MM.1S (cell line): Measurements from ENCODE around the gene MAGI2.

Experiments
- DNase-seq: peaks from one replicate; pipeline ENCODE4 v3.0.0-alpha.2; 2015
- H2AFZ ChIP-seq: fragments of 300-600 bp; sonication (generic); 2 replicates; pipeline ENCODE4 v1.6.0; 2016; ENCODE audit warnings: antibody characterized with exemption, low read length
- H3F3A ChIP-seq: fragments of 300-600 bp; sonication (generic); 2 replicates; pipeline ENCODE4 v1.6.1; 2016; ENCODE audit warnings: mild to moderate bottlenecking, antibody characterized with exemption, low read length, moderate library complexity, mixed read lengths; ENCODE audit not compliant: insufficient read depth
- H3K27ac ChIP-seq: fragments of 300-600 bp; sonication (generic); 2 replicates; pipeline ENCODE4 v1.5.1; 2016; ENCODE audit warnings: mild to moderate bottlenecking, low read length
- H3K27me3 ChIP-seq: fragments of 300-600 bp; sonication (generic); replicated peaks from 2 replicates; pipeline ENCODE4 v1.6.0; 2016; ENCODE audit warnings: low read length; ENCODE audit not compliant: insufficient read depth
- H3K36me3 ChIP-seq: fragments of 300-600 bp; sonication (generic); replicated peaks from 2 replicates; pipeline ENCODE4 v1.6.1; 2016; ENCODE audit warnings: mild to moderate bottlenecking, low read length, mixed read lengths; ENCODE audit not compliant: insufficient read depth
- H3K4me1 ChIP-seq: fragments of 300-600 bp; sonication (generic); 2 replicates; pipeline ENCODE4 v1.6.1; 2016; ENCODE audit warnings: low read length, mixed read lengths
- H3K4me2 ChIP-seq: fragments of 300-600 bp; sonication (generic); 2 replicates; pipeline ENCODE4 v1.6.0; 2016; ENCODE audit warnings: low read depth, low read length
- H3K4me3 ChIP-seq: fragments of 300-600 bp; sonication (generic); 2 replicates; pipeline ENCODE4 v1.5.1; 2016; ENCODE audit warnings: low read length, mixed read lengths
- H3K79me2 ChIP-seq: fragments of 300-600 bp; sonication (generic); 2 replicates; pipeline ENCODE4 v1.6.1; 2016; ENCODE audit warnings: mixed run types, low read length, mixed read lengths
- H3K9ac ChIP-seq: fragments of 300-600 bp; sonication (generic); 2 replicates; pipeline ENCODE4 v1.6.1; 2016; ENCODE audit warnings: low read length, mixed read lengths
- H3K9me2 ChIP-seq: fragments of 300-600 bp; sonication (generic); replicated peaks from 2 replicates; pipeline ENCODE4 v1.6.1; 2016; ENCODE audit warnings: mild to moderate bottlenecking, low read length, mixed read lengths; ENCODE audit not compliant: insufficient read depth
- H3K9me3 ChIP-seq: fragments of 300-600 bp; sonication (generic); replicated peaks from 2 replicates; pipeline ENCODE4 v1.6.1; 2016; ENCODE audit warnings: mild to moderate bottlenecking, low read length, mixed read lengths; ENCODE audit not compliant: insufficient read depth
- H4K20me1 ChIP-seq: fragments of 300-600 bp; sonication (generic); 2 replicates; pipeline ENCODE4 v1.6.1; 2016; ENCODE audit warnings: mild to moderate bottlenecking, low read length, moderate library complexity, mixed read lengths; ENCODE audit not compliant: insufficient read depth
- EZH2 ChIP-seq: fragments of 300-600 bp; sonication (generic); optimal IDR thresholded peaks from 2 replicates; pipeline ENCODE3; 2017; ENCODE audit warnings: low read depth, mild to moderate bottlenecking, antibody characterized with exemption, low read length, mixed read lengths
- EZH2phosphoT487 ChIP-seq: fragments of 300-600 bp; sonication (generic); IDR thresholded peaks from 2 replicates; pipeline ENCODE4 v1.6.1; 2018; ENCODE audit warnings: antibody characterized with exemption, low read length
- TF ChIP-seq, protein P1 (sequence below): fragments of 300-600 bp; sonication (generic); IDR thresholded peaks from 2 replicates; pipeline ENCODE4 v1.5.1; 2016; ENCODE audit warnings: antibody characterized with exemption, low read length, mixed read lengths

MAGI2 gene

DNA sequence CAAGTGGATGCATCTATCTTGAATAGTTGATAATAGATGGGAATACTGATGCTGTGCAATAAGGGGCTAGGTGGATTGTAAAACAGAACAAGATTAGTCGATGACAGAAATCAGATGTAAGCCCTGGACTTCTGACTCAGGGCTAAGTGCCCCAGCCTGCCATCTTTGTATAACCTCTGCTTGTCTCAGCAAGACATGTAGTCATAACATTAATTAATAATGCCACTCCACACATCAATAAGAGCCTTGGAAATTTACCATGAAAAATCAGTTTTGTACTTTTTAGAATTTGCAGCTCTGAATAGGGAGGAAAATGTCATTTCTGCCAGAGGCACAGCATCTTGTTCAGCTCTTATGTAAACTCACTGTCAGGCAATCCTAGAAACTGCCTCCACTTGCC lies 1125.7 kb downstream of the MAGI2 start:
- Histone ChIP-seq H3K27ac (no peak overlapping the region), H3K9me2 (no peaks in the 10 kb centered on the region), H3K4me1 (no peaks in the 10 kb centered on the region), H3K4me2 (no peak overlapping the region), H3K9ac (no peak overlapping the region), H3K4me3 (no peak overlapping the region), H3K27me3 (no peaks in the 10 kb centered on the region), H3K36me3 (no peaks in the 10 kb centered on the region), H3K79me2 (no peaks in the 10 kb centered on the region), H3K9me3 (no peaks in the 10 kb centered on the region), H2AFZ (no peak overlapping the region), H4K20me1 (no peaks in the 10 kb centered on the region), H3F3A (no peaks in the 10 kb centered on the region)
- TF ChIP-seq, protein P1, sequence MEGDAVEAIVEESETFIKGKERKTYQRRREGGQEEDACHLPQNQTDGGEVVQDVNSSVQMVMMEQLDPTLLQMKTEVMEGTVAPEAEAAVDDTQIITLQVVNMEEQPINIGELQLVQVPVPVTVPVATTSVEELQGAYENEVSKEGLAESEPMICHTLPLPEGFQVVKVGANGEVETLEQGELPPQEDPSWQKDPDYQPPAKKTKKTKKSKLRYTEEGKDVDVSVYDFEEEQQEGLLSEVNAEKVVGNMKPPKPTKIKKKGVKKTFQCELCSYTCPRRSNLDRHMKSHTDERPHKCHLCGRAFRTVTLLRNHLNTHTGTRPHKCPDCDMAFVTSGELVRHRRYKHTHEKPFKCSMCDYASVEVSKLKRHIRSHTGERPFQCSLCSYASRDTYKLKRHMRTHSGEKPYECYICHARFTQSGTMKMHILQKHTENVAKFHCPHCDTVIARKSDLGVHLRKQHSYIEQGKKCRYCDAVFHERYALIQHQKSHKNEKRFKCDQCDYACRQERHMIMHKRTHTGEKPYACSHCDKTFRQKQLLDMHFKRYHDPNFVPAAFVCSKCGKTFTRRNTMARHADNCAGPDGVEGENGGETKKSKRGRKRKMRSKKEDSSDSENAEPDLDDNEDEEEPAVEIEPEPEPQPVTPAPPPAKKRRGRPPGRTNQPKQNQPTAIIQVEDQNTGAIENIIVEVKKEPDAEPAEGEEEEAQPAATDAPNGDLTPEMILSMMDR = no peak
- TF ChIP-seq EZH2phosphoT487 (no peak), EZH2 (no peak)
- DNase-seq = no peak

- Histone ChIP-seq H3F3A (no peaks in the 10 kb centered on the region), H3K27me3 (no peaks in the 10 kb centered on the region), H3K4me1 (no peaks in the 10 kb centered on the region), H3K4me2 (no peak overlapping the region), H3K9me2 (no peaks in the 10 kb centered on the region), H3K4me3 (no peak overlapping the region), H3K36me3 (no peaks in the 10 kb centered on the region), H3K27ac (no peak overlapping the region), H4K20me1 (no peaks in the 10 kb centered on the region), H3K9me3 (no peaks in the 10 kb centered on the region), H3K9ac (no peak overlapping the region), H2AFZ (no peak overlapping the region), H3K79me2 (no peaks in the 10 kb centered on the region)
- TF ChIP-seq, protein P1 = no peak
- no peak for TF ChIP-seq EZH2
- TF ChIP-seq EZH2phosphoT487 = no peak
- no peak for DNase-seq
Observed at GRCh38 chr7:78326876-78327275, 1126.6 kb downstream of the MAGI2 start.

GRCh38 chr7:78326189-78326588 lies 1127.3 kb downstream of the MAGI2 start:
- Histone ChIP-seq H2AFZ (no peak overlapping the region), H3K27me3 (no peaks in the 10 kb centered on the region), H3K36me3 (no peaks in the 10 kb centered on the region), H3K9ac (no peak overlapping the region), H3F3A (no peaks in the 10 kb centered on the region), H3K4me3 (no peak overlapping the region), H3K4me2 (no peak overlapping the region), H3K9me2 (no peaks in the 10 kb centered on the region), H4K20me1 (no peaks in the 10 kb centered on the region), H3K9me3 (no peaks in the 10 kb centered on the region), H3K79me2 (no peaks in the 10 kb centered on the region), H3K27ac (no peak overlapping the region), H3K4me1 (no peaks in the 10 kb centered on the region)
- no peak for TF ChIP-seq EZH2
- no peak for TF ChIP-seq EZH2phosphoT487
- TF ChIP-seq, protein P1 = no peak
- DNase-seq = no peak
